ELF-1 (cell line): ENCODE measurements around the gene GNG13.
"Not testable (repeated sequence)": the region's sequence is repeated elsewhere in the genome, so short reads cannot be mapped to it uniquely, and the experiment has no call there.

ENCODE experiments used
- DNase-seq: peaks from one replicate; pipeline ENCODE4 v3.0.0-alpha.2; 2016; ENCODE audit warnings: low read depth, low spot score

The GNG13 gene, protein sequence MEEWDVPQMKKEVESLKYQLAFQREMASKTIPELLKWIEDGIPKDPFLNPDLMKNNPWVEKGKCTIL

DNA sequence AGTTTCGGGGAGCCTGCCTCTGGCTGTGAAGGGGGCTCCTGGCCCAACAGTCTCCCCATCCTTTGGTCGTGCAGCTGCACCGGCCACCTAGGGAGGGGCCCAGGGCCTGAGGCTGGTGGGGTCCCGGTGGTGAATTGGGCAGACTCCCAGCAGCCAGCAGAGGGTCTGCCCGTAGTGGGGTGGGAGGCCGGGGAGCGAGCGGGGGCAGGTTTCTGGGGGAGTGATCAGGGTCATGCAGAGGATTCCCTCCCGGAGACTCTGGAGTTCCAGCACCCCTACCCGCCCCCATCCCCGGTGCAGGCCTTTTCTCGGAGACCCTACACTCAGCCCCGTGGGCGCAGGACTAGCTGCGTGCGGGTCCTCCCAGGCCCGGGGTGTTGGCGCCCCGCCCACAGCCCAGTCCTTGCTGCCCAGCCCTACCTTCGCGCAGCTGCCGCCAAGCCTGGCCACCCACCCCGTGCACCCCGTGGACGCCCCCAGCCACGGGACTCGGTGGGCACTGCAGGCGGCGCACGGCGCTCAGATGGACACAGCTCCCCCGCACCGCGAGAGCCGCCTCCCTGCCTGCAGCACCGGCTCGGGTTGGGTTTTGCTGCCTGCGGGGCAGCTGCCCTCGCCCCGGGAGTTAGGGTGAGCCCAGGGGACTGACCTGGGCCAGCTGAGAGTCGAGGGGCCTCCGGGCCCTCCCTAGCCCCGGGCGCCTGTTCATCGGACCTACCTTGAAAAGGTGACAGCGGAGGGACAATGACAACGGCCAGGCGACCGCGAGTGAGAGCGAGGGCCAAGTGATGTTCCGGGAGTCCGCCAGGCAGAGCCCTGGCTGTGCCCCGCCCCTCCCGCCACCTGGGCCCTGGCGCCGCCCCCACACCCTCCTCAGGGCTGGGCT, at the start of gene GNG13:
TSS of gene GNG13 (minus strand) at position 787 of the 886 bp plus-strand sequence. CDS start 1,657 bp downstream, outside the sequence.
- peak; percentile 50 for DNase-seq

DNA sequence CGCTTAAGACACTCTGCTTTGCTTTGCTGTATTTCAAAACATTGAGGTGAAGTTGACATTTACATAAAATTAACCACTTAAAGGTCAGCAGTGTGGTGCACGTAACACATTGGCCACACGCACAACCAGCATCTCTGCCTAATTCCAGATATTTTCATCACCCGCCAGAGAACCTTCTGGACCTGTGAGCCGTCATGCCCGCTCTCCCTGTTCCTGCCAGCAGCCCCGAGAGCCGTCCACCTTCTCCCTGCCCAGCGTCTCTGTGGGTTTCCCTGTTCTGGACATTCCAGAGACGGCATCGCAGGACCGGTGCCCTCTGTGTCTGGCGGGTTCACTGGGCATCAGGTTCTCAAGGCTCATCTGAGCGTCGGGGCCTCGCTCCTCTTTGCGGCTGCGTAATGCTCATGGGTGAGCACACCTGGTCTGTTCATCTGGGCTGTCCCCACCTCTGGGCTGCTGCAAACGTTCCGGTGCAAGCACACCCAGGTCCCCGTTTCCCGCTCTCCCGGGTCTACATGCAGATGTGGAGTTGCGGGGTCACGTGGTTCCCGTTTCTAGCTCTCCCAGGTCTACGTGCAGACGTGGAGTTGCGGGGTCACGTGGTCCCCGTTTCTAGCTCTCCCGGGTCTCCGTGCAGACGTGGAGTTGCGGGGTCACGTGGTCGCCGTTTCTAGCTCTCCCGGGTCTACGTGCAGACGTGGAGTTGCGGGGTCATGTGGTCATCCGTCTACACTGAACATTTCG, 48.1 kb upstream of the GNG13 start:
- DNase-seq: no peak

DNA sequence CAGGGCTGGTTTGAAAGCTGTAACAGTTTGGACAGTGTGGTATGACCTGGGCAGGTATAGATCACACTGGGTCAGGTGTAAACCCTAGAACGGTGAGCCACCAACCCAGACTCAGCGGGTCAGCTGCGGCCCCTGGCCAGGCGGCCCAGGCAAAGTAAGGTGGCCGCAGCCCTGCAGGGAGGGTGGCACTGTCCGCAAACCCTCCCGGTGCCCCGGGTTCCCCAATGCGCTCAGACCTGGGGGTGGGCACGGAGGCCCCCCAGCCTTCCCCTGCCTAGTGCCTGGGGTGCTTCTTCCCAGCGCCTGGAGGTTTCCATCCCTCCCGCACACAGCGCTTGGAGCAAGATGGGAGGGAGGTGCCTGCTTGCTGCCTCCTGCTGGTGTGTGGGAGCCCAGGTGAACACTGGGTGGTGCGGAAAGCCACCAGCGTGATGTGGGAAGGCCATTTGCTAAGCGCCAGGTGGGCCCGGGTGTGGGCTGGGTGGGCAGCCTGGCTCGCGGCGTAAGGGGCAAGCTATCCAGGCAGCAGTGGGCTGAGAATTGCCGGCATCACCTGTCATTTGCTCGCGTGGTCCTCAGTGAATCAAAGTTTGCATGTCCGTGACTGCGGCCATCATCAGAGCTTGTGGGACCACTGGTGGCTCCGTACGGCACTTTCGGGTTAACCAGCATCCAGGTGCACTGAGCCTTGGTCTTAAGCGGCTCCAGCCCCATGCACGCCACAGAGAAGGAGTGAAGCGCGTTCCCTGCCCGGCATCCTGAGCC, 47.3 kb upstream of the GNG13 start:
- DNase-seq: no peak

DNA sequence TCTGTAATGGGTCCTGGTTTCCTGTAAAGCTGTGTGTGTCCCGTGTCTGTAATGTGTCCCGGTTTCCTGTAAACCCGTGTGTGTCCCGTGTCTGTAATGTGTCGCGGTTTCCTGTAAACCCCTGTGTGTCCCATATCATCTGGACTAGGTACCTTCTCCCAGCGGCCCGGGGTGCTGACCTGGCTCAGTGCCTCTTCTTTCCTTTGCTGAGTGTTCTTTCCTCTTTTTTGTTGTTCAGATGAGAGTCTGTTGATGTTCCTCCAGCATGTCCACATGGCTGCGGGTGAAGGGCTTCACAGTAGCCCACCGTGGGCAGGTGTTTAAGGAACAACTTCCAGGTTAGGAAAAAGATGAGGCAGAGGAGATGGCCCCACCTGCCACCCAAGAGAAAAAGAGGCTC, 46.6 kb upstream of the GNG13 start:
- no peak for DNase-seq

DNA sequence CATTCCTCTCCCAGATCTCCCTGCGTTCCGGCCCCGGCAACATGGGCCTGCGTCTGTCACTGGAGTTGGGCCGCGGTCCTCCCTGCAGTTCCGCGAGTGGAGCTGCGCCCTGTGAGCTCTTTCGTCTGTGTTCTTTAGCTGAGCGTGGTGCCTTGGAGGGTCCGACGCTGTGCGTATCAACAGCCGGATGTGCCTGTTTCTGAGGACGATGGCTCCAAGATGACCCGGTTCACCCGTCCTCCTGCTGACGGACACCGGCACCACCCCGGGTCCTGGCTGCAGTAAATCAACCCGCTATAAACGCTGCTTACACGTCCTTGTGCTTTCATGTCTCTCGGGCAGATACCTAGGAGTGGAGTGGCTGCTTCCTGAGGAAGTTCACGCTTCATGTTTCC, 44.8 kb upstream of the GNG13 start:
- DNase-seq: no peak

DNA sequence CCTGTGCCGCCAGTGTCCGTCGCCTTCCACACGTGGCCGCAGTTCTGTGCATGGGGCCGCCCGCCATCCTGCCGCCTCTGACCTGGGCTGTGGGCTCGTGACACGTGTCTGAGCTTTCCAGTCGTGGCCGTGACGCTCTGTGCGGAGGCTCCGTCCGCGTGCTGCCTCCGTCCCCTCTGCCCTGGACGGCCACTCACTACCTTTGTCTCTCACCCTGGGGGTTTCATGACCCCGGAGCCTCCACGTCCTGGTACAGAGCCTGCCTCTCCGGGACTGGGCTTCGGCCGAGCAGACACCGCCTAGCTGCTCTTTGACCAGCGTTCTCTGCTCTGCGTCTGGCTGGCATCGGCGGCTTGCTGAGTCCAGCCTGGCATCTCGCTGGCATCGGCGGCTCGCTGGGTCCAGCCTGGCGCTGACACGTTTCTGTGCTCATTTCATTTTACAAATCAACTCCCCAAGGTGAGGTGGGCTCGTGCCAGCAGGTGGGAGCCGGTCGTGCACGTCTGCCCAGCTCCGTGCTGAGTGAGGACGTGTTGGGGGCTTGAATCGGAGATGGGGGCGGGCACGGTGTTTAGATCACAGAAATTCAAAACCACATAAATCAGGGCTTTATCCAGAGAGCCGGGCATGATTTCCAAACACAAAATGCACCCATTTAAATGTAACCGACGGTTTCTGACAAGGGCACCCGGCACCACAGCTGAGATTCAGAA, 44.3 kb upstream of the GNG13 start:
- DNase-seq: no peak

DNA sequence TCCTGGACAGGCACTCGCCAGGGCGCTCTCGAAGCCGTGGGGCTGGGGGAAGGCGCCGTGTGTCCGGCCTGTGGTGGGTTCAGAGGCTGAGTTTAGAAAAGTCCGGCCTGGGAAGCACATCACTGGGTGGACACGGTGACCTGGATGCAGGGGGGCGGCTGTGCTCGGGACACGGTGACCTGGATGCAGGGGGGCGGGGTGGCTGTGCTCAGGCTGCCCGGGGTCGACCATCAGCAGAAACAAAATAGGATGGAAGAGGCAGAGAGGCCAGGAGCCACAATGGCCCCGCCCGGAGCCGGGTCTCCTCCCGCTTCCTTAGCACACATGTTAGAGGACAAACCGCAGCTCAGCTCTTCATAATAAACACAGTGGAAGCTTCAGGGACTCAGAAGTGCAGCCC, 43.2 kb upstream of the GNG13 start:
- no peak for DNase-seq

DNA sequence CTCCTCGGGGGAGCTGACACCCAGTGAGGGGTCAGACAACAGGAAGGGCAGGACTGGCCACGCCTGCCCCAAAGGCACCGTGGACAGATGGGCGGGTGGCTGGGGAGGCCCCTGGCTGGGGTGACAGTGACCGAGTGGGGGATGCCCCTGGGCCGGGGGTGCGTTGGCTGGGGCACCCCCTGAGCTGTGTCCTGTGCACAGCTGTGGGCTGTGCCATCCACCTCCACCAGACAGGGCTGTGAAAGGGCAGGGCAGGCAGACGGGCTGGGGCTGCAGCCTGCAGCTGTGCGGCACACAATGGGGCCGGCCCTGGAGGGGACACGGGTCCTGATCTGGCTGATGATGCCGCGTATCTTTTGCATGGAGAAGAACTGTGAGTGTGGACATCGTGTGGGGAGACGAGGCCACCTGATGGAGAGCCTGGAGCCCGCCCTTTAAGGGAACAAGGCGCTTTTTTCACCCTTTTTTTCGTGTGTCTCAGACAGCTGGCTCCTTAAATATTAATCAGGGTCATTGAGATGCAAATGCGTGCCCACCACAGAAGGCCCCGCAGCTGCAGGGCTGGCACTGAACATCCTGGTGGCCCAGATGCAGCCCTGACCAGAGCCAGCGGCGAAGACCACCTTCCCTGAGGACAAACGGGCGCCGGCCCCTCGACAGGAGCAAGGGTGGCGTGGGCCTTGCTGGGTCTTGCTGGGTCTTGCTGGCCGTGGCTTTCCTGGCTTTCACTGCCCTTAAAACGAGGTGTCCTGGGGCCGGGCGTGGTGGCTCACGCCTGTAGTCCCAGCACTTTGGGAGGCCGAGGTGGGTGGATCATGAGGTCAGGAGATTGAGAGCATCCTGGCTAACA, 42.4 kb upstream of the GNG13 start:
- DNase-seq: no peak

DNA sequence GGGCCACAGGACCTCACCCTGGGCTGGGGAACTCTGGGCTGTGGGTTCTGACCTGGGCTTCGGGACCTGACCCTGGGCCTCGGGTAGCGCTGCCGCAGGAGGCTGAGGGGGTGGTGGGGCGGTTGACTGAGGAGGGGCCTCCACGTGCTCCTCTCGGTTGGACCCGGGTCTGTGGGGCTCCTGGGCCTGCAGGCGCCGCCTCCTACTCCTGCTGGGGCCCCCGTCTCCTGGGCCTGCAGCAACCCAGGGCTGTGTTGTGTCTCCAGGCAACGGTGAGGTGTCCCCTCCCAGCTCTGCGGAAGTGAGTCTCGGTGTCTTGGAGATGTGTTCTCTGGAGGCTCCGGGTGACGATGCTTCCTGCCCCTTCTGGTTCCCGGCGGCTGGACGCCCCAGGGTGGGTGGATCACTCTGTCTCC, 41.5 kb upstream of the GNG13 start:
- no peak for DNase-seq

DNA sequence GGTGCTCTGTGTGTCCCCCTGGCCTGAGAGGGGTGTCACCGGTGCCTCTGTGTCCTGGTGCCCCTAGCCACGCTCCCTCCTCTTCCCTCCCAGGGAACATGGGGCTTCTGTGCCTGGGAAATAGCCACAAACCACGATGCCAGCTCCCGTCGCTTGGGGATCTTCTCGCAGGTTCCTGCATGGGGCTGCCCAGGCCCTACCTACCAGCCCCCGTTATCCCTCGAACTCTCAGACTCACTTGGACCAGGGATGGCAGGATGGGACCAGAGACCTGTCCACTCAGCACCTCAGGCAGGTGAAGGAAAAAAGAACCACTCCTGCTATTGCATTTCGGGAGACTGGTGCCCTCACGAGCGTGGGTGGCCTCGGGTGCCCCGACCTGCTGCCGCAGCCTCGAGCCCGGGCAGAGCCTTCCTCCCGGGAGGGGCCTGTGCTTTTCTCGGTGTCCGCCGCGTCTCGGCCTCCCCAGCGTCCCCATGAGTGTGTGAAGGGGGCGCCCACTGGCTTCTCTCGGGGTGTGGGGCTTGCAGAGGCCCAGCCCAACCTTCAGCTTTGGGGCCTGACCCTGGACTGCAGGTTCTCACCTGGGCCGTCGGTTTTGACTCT, 41.0 kb upstream of the GNG13 start:
- DNase-seq: no peak

DNA sequence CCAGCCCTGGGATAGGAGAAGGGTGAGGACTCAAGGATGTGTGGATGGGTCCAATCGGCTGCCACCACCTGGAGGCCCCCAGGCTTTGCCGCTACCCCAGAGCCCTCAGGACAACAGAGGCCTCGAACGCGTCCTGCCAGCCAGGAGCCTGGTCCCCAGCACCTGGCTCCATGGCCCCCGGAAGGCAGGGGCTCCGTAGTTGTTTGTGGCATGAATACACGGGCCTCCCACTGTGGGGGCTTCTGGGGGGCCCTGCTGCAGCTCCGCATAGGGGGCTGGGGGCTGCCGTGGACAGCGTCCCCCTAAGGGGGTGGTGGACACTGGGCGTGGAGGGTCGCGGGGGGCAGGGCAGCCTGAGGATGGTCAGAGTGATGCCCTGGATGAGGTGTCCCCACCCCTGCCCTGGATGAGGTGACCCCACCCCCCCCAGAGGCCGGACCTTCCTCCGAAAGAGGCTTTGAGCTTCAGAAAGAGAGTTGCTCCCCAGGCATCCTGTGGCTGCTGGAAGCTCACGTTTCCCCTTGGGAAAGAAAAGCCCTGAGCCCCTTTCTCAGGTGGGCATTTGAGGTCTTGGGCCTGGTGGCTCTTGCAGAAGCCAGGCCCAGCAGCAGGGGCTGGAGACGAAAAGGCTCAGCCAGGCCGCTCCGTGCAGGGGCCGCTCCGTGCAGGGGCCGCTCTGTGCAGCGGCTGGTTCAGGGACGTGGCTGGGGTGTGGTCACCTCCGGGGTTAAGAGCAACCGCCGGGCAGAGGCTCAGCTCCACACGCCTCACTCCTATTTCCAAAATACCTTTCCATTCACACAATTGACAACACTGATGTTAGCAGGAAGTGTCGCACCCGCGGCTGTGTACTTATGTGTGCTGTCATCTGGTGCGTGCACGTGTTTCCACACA, 40.3 kb upstream of the GNG13 start:
- no peak for DNase-seq

DNA sequence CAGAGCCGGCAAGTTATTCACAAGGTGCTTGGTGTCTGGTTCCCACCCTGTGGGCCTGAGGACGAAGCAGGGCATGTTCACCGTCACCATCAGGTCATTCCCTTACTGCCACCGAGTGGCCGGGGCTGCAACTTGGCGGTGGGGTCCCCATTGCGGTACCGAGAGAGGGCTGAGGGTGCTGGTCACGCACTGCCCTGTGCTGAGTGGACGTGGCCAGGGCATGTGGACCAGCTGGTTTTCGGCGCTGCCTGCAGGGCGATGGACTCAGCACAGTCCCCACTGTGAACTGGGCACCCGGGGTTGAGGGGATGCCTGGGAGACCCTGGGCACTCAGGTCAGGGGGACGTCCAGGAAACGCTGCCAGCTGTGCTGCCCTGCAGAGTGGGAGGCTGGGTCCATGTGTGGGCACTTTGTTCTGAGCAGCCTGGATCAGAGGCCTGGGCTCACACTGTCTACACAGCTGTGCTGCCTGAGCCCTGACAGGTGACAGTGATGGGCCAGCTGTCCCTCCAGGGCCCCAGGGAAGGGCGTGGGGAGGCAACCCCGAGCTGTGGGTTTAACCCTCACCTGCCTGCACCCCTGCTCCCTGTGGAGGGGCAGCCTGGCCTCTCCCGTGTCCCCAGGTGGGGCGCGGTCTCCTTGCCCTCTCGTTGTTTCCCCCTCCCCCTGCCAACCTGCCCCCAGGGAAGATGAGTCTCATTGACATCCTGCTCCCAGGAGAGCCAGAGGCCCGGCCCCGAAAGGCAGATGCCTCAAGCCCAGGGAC, 39.3 kb upstream of the GNG13 start:
- DNase-seq: no peak

DNA sequence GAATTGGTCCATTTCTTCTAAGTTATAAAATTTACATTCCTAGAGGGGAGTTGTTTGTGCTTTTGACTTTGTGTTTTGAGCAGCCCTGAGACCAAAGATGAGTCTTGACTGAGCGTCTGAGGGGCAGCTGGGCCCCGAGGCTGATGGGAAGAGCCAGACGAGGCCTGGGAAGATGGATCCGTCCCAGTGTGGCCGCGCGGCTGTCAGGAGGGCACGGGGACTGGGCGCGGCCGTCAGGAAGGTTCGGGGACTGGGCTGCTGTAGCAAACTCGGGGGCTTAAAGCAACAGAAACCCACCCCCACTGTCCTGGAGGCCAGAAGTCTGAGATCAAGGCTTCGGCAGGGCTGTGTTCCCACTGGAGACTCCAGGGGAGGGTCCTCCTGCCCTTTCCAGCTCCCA, 38.2 kb upstream of the GNG13 start:
- no peak for DNase-seq

DNA sequence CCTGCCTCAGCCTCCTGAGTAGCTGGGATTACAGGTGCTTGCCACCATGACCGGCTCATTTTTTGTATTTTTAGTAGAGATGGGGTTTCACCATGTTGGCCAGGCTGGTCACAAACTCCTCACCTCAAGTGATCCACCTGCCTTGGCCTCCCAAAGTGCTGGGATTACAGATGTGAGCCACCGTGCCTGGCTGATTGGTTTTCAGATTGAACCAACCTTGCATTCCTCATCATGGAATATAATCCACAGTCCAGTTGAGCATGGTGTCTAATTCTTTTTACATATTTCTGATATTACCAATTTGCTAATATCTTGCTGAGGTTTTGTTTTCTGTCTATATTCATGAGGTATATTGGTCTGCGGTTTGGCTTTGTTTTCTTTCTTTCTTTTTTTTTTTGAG, 36.3 kb upstream of the GNG13 start:
- not testable (repeated sequence) for DNase-seq

DNA sequence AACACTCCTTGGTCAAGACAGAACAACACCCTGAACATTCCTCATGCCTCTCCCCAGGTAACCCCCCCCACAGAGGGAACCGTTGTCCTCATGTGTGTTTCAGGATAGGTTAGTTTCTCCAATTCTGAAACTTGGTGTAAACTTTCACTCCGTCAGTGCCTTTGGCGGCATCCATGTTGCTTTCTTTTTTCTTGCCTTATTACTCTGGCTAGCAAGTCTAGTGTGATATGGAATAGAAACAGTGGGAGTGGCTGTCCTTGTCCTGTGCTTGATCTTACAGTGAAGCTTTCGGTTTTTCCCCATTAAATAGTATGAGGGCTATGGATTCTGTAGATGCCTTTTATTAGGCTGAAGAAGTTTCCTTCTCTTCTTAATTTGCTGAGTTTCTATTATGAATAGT, 35.7 kb upstream of the GNG13 start:
- no peak for DNase-seq

DNA sequence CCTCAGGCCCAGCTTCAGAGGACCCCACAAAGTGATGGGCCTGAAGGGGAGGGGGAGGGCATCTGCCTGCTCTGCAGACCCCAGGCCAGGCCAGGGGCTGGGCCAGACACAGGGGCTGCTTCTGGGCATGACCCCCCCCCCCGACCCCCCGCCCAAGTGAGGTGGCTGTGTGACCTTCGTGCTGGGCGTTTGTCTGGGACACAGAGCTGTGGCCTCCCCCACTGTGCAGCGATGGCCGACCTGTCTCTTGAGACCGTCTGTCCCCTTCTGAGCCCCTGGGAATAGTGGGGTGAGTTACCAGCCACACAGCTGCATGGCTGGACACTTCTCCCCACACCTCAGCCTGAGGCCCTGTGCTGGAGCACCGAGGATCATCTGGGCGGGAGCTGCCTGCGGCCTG, 34.8 kb upstream of the GNG13 start:
- DNase-seq: no peak

DNA sequence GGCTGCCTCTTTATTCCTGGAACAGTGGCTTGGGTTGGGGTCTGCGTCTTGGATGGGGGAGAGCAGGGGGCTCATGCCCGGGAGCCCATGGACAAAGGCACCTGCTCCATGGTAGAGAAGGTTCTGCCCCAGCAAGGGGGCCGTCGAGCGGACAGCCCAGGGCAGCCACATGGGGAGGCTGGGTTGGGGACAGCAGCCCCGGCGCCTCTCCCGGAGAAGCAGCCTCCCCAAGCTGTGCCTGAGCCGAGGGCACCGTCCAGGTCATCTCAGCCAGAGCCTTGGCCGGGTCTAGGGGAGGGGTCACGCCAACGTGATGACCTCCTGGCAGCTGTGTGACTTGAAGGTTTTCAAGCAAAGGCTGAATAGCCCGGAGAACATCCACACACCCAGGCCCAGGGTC, 32.9 kb upstream of the GNG13 start:
- DNase-seq: no peak

DNA sequence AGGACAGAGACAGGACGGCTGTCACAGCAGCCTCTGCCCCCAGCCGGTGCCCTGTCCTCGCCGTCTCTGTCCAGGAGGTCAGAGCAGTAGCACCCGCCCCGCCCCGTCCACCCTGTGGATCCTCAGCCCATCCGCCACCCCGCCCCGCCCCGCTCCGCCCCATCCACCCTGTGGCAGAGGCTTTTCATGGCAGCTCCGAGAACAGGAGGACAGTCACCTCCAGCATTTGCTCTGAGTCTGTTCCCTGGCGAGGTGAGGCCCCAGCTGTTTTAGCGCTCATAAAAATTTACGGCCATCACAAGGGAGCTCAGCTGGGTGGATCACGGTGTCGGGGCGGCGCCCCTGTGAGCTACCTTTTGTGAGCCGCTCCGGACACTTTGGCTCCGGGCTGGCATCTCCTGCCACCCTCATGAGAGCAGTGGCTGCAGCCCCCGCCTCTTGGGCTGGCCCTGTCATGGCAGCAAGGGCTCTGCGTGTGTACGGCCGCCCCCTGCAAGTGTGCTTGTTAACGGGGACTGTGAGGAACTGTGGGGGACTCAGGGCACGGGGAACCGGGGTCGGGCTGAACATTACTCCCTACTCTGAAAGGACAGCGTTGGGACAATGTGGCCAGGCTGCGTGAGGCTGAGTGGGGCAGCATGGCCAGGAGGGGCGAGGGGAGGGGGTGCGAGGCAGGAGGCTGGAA, 32.3 kb upstream of the GNG13 start:
- no peak for DNase-seq
